Stimulated activated CD8-positive, alpha-beta memory T cell treated with anti-CD3 and anti-CD28 coated beads, Interleukin-15, amount 100 ng/mL, for 4 hours (primary cell): ENCODE results near the gene CEP104.

ENCODE experiments used
- DNase-seq, 2 donors: peaks; one replicate each; pipeline ENCODE4 v3.0.0-alpha.2; 2020; ENCODE audit warnings: low read depth in 2 of 2

Gene CEP104

GRCh38 chr1:3856923-3857790 is at the start of gene CEP104, which contains the start of gene DFFB:
CEP104 (minus strand) TSS chr1:3857211; CDS start chr1:3852407, 4,804 bp downstream.
DFFB (plus strand) TSS chr1:3857476; CDS start chr1:3857604, 128 bp downstream.
- DNase-seq = peak; percentile 93 to 95

GRCh38 chr1:3906672-3907020 is 49.6 kb upstream of the CEP104 start:
- DNase-seq = no peak

GRCh38 chr1:3905953-3906671 is 49.1 kb upstream of the CEP104 start:
- DNase-seq = no peak

- DNase-seq = no peak
These were observed 48.4 kb upstream of the CEP104 start for GRCh38 chr1:3905266-3905952.

DNA sequence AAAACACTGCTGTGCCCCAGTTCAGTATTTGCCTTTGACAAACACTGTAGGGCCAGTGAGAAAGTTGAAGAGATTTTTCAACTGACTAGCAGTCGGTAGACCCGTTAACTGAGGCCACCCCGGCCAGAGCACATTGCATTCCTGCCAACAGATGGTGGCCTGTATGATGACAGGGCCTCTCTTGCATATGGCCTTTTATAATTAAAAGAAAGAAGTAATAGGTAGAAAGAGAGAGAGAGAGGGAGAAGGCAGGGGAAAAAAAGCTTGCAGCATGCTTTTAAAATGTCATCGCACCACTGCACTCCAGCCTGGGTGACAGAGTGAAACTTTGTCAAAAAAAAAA is 47.8 kb upstream of the CEP104 start:
- DNase-seq = no peak

DNA sequence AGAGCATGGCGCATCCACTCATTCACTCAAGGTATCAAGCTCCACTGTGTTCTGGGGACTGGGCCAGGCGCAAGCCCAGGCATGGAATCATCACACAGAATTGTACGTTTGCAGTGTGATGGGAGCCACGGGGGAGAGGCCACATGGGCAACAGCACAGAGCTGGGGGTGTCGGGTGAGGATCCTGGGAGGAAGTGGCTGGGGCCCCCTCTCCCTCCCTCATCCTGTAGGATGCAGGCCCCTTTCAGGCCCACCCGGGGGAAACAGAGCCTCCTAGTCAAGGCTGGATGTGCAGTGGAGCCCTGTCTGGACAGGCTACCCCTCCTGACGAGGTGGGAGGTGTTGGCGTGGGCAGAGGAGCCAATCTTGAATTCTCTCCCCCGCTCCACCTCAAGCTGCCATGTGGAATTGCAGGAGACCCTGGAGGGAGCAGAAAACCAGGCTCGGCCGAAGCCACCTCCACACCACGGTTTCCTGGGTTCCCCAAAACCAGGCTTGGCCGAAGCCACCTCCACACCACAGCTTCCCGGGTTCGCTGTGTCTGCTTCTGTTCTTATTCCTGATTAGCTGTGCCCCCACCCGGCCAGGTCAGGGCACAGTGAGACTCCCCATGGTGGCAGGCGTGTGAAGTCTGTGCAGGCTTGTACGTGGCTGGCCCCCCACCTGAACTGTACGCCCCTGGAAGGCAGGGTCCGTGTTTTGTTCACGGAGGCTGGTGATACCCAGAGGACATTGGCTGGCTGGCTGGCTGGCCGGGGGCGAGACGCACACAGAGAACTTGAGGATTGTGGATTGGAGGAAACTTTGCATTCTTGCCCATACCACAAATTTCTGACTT is 47.2 kb upstream of the CEP104 start:
- DNase-seq = no peak

- no peak for DNase-seq
These were observed 46.4 kb upstream of the CEP104 start for GRCh38 chr1:3903141-3904005.

GRCh38 chr1:3902571-3903091 is 45.6 kb upstream of the CEP104 start:
- DNase-seq = no peak

- DNase-seq = no peak
These were observed 45.1 kb upstream of the CEP104 start for GRCh38 chr1:3902111-3902511.

DNA sequence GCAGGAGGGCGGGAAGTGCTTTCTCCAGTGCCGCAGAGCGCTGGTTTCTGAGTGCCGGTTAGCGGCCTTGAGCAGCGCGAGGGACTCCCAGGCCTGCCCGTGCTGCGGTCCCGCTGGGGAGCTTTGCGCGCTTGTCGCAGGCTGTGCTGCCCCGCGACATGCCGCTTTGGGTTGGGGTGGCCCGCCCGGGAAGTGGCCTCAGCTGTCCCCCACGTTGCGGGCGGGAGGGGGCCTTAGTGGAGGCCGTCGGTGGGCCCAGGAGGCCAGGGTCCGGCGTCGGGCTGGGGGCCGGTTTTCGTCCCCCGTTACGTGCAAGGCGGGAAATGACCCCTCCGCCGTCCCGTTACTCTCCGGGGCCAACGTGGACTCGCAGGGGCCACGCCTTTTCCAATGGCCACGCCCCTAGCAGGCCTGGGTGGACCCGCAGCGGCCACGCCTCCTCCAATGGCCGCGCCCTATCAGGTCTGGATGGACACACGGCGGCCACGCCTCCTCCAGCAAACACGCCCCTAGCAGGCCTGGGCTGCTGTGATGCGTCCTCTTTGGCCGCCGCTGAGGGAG is 44.0 kb upstream of the CEP104 start:
- peak; percentile 68 to 75 for DNase-seq

DNA sequence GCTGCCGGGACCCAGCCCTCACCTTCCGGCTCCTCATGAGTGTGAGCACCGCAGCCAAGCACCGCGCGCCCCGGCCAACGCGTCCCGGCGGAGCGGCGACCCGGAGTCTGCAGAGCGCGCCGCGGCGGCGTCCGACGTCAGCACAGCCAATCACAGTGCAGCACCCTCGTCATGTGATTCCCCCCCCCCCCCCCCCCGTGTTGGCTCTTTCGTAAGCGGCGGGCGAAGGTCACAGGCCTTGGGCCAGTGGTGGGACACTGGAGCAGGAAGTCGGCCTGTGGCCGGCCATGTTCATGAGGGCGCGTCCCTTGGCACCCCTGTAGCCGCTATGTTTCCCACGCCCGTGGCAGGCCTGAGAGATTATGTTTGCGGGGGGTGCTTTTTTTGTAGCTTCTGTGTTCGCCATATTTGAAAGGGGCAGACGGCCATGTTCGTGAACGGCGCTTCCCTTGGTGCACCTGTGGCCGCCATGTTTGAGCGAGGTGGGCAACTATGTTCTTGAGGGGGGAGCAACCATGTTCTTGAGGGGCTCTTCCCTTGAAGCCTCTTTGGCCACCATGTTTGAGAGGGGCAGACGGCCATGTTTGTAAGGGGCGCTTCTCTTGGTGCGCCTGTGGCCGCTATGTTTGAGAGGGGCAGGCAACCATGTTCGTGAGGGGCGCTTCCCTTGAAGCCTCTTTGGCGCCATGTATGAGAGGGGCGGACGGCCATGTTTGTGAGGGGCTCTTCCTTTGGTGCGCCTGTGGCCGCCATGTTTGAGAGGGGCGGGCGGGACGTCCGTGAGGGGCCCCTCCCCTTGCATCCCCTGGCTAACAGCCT is 43.3 kb upstream of the CEP104 start, which contains the start of gene C1orf174:
Gene C1orf174, minus strand, starts transcription at position 123 of the 819 bp plus-strand sequence. Its CDS starts 86 bp downstream, at position 37.
- DNase-seq = peak; percentile 86 to 93

GRCh38 chr1:3899754-3900149 is 42.7 kb upstream of the CEP104 start:
- no peak for DNase-seq

GRCh38 chr1:3898994-3899753 is 42.2 kb upstream of the CEP104 start:
- no peak for DNase-seq

DNA sequence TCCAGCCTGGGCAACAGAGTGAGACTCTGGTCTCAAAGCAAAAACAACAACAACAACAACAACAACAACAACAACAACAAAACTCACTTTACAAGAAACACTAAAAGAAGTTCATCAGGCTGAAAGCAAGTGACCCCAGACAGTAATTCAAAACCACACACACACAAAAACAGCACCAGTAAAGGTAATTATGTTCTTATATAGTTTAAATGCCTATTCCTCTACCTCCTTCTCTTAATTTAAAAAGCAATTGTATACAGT is 41.4 kb upstream of the CEP104 start:
- no peak for DNase-seq

DNA sequence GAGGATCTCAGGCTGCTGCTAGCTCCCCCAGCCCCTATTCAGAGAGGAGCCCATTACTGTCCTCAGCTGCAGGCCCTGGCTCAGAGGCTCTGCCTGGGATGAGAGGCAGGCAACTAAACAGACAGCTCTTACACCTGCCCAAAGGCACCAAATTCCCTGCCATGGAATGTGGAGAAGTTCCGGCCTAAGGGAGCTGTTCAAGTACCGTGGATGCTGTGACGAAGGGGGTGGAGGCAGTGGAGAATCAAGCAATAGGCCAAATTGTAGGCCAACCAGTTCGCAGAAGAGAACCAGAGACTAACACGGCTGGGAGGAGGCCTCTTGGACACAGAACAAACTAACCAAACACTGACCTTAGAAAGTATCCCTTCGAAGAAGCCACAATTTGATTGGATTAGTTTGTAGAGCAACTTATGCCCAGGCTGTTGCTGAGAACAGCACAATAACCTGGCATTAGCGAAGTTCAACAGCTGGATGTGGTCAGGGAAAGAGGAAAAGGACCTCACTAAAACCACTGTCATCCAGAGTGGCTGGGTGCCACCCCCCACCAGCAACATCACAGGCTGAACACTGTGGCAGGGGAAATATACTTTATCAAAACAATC is 39.5 kb upstream of the CEP104 start:
- no peak for DNase-seq

GRCh38 chr1:3895951-3896325 is 38.9 kb upstream of the CEP104 start:
- no peak for DNase-seq

DNA sequence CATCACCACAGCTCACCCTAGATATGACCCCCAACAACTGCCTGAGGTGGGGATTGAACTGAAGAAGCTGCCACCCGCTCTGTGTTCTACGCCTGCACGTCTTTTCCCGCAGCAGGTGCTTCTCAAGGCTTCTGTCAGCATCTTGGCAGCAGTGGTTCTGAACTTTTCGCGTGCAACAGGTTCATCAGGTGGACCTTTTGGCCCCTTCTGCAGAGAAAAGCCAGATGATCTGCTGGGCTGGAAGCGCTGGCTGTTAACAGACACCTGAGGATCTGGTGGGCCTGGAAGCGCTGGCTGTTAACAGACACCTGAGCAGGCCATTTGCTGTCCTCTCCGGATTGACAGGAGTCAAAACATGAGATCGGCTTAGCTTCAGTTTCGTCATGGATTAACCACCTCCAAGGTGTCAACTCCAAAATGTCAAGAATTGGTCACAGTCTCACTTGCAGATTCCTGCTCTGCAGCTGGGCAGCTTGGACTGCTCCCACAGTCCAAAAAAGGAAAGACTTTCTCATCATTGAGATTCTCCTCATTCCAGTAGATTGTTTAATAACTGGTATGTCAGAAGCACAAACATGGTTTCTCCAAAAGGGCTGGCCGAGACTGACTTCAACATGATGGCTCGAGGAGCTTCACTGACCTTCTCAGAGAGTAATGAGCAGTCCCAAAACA is 38.4 kb upstream of the CEP104 start:
- DNase-seq = no peak
